PFSK-1 (cell line): Measurements from ENCODE around the gene SHC2.

ENCODE experiments used
- FOXP2 ChIP-seq: optimal IDR thresholded peaks from 2 replicates; pipeline ENCODE3; 2011; ENCODE audit warnings: borderline replicate concordance, control low read depth, inconsistent platforms; ENCODE audit not compliant: insufficient read depth; ENCODE audit errors: extremely low read length, extremely low read depth
- POLR2AphosphoS5 ChIP-seq: IDR thresholded peaks from 2 replicates; pipeline ENCODE4 v1.6.1; 2012; ENCODE audit warnings: low read depth, mild to moderate bottlenecking, control low read depth, low read length, moderate library complexity
- SIN3A ChIP-seq: IDR thresholded peaks from 2 replicates; pipeline ENCODE4 v1.6.1; 2012; ENCODE audit warnings: mild to moderate bottlenecking, low read length, moderate library complexity, borderline replicate concordance; ENCODE audit not compliant: insufficient read depth
- TAF1 ChIP-seq: IDR thresholded peaks from 2 replicates; pipeline ENCODE4 v1.6.1; 2012; ENCODE audit warnings: low read length, control low read depth, borderline replicate concordance; ENCODE audit not compliant: insufficient read depth
- TF ChIP-seq, protein P1 (sequence below), 2 experiments: IDR thresholded peaks; 2 replicates each; pipeline versions ENCODE4 v1.6.1 to v1.8.0; 2011 to 2012; ENCODE audit warnings: low read depth in 2 of 2, low read length in 2 of 2, control low read depth in 1 of 2, inconsistent platforms in 1 of 2, mild to moderate bottlenecking in 1 of 2, moderate library complexity in 1 of 2; ENCODE audit not compliant: insufficient read depth in 1 of 2

Gene SHC2

DNA sequence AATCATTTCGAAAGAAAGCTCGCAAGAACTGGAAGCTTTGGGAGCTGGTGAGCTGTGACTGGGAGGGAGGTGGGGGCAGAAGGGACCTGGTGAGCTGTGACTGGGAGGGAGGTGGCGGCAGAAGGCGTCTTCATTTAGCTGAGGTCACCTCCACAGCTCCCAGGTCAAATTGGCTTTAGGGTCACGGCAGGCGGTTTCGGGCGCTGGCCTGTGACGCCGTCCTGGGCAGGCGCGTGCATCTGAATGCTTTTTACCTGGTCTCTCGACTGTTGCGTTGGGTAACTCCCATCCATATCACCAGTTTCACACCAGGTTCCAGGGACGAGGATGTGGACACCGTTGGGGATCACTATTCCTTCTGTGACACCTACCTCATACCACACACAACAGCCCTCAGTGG, 81.0 kb downstream of the SHC2 start:
- TF ChIP-seq FOXP2 (no peak), SIN3A (no peak), POLR2AphosphoS5 (no peak), TAF1 (no peak)
- TF ChIP-seq, protein P1, sequence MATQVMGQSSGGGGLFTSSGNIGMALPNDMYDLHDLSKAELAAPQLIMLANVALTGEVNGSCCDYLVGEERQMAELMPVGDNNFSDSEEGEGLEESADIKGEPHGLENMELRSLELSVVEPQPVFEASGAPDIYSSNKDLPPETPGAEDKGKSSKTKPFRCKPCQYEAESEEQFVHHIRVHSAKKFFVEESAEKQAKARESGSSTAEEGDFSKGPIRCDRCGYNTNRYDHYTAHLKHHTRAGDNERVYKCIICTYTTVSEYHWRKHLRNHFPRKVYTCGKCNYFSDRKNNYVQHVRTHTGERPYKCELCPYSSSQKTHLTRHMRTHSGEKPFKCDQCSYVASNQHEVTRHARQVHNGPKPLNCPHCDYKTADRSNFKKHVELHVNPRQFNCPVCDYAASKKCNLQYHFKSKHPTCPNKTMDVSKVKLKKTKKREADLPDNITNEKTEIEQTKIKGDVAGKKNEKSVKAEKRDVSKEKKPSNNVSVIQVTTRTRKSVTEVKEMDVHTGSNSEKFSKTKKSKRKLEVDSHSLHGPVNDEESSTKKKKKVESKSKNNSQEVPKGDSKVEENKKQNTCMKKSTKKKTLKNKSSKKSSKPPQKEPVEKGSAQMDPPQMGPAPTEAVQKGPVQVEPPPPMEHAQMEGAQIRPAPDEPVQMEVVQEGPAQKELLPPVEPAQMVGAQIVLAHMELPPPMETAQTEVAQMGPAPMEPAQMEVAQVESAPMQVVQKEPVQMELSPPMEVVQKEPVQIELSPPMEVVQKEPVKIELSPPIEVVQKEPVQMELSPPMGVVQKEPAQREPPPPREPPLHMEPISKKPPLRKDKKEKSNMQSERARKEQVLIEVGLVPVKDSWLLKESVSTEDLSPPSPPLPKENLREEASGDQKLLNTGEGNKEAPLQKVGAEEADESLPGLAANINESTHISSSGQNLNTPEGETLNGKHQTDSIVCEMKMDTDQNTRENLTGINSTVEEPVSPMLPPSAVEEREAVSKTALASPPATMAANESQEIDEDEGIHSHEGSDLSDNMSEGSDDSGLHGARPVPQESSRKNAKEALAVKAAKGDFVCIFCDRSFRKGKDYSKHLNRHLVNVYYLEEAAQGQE (IDR thresholded peaks at IDR 0.05; ENCODE audit: insufficient read depth in 1 of 2, low read depth in 2 of 2, low read length in 2 of 2), result no peak

DNA sequence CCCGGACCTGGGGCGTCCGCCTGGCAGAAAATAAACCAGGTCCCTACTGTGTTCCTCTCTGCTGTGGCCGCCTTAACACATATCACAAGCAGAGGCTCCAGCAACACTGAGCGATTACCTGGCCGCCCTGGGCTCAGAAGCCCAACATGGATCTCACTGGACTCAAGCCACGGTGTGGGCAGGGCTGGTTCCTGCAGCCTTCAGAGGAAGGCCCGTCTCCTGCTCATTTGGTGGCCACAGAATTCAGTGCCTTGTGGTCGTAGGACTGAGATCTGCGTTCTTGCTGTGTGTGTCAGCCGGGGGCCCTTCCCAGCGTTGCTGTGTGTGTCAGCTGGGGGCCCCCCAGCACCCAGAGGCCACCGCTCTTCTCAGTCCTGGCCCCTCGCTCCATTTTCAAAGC, 82.1 kb downstream of the SHC2 start:
- TF ChIP-seq POLR2AphosphoS5, result no peak
- TF ChIP-seq FOXP2, result no peak
- TF ChIP-seq SIN3A, result no peak
- TF ChIP-seq, protein P1 (IDR thresholded peaks at IDR 0.05; ENCODE audit: insufficient read depth in 1 of 2, low read depth in 2 of 2, low read length in 2 of 2), result no peak
- no peak for TF ChIP-seq TAF1

DNA sequence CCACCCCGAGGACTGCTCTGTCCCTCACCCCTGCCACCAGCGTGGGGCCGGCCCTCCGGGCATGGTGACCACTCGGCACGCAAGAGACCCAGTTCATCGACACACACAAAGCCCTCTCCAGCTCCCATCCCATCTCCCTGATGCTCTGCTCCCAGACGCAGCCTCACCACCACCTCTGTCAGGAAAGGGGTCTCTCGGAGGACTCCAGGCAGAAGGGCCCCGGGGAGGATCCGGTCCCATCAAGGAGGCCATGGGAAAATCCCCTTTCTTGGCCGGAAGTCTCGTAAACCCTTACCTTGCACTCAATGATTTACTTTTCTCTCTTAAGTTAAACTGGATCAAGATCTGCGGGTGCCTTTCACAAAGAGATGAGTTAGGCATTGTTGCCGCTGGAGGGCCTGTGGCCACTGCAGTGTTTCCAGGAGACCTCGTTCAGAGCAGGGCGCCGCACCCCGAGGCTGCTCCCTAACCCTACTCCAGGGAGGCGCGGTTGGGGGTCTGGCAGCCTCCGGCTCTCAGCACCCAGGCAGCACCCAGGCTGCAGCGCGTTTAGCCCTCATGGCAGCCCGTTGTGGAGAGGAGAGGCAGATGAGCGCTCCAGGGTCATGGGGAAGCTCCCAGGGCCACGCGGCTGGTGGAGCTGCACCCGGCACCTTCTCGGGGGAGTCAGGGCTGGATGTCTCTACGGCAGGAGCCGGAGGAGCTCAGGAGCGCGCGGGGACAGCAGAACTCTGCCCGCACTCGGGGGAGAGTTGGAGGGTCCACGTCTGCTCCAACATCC, 82.8 kb downstream of the SHC2 start:
- TF ChIP-seq, protein P1 (IDR thresholded peaks at IDR 0.05; ENCODE audit: insufficient read depth in 1 of 2, low read depth in 2 of 2, low read length in 2 of 2), result no peak
- no peak for TF ChIP-seq FOXP2
- no peak for TF ChIP-seq POLR2AphosphoS5

DNA sequence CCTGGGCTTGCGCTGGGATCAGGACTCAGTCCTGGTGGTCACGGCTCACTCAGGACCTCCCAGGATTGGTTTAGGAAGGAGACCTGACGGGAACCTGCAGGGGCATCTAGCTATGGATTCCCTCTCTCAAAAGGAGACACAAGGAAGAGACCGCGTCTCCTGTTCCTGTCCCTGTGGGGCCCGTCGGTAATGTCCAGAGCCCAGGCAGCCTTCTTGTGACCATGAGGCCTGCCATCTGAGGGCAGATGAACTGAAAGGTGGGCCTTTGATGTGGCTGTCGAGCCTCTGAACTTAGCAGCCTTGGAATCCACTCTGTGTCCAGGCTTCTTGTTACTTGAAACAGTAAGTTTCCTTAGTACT, 84.7 kb downstream of the SHC2 start:
- TF ChIP-seq TAF1, result no peak

DNA sequence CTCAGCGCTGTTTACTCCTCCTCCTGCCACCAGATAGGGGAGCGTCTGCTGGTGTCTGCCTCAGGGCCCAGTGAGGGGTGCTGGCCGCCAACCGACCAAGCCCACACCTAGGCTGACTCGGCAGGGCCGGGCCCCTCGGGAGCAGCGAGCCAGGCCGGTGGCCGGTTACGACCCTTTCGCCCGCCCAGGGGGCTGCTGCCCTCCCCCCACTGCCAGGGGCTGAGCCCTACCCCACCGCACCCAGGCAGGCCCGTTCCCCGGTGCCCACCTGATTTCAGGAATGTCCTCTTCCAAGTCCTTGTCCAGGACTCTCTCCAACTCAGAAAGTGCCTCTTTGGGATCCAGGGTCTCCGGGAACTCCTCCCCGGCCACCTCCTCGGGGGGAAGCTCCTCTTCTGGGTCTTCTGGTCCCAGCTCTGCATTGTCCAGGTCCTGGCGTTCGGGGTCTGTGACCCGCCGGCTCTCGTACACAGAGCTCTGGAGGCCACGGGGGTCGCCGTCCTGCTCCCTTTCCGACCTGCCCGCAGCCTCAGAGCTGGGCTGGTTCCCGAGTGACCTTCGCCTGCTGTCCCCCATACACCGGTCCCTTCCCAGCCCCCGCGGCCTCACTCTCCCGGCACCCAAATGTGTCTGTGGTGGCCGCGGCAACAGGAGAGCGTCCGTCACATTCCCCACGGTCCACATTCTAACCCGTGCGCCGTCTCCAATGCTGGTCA, 85.3 kb downstream of the SHC2 start:
- no peak for TF ChIP-seq SIN3A
- TF ChIP-seq POLR2AphosphoS5, result no peak
- TF ChIP-seq, protein P1 (IDR thresholded peaks at IDR 0.05; ENCODE audit: insufficient read depth in 1 of 2, low read depth in 2 of 2, low read length in 2 of 2), result no peak
- no peak for TF ChIP-seq TAF1
- TF ChIP-seq FOXP2, result no peak
